ENCODE measurements around the gene TNC.

The TNC gene

DNA sequence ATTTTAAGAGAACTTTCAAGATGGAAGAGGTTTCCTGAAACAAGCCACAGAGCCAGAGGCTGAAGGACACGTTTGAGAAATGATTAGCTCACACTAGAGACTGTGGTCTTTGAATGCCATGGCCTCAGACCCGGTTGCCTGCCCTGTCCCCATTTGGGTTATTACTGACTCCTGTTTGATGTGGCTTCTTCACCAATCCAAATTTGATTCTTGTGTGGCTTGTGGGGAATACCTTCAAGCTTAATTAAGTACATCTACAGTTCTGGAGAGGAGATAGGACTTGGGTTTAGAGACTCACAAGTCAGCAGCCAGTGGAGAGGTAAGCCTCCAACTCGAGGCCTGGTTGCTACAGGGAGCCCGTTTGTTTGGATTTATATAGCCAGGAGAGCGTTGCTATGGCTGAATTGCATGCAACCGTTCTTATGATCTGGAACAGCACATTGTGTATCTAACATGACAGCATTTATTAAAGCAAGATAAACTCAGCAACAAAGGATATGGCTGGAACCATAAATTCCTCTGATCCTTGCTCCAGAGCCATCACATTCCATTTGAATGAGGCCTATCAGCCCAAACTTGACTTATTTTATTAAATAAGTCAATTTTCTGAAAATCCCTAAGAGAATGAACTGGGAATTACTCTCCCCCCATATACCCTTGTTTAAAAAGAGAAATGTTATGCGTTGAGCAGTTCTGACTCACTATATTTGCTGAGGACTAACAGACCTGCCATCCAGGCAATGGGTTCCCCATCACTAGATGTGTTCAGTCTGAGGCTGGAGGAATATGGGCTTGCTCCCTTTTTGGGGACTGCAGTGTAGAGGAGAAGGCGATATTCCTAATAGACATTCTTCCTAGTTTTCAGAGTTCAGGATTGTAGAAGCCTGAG lies 99.2 kb downstream of the TNC start:
- Histone ChIP-seq H3K4me1 (ENCODE audit: control insufficient read depth, insufficient read depth, low read length) (no peaks in the 10 kb centered on the region), H3K36me3 (ENCODE audit: control insufficient read depth, insufficient read depth, low read length) (no peaks in the 10 kb centered on the region), H3K9me3 (ENCODE audit: control insufficient read depth, insufficient read depth, low read length) (no peaks in the 10 kb centered on the region), H3K27me3 (ENCODE audit: control insufficient read depth, insufficient read depth, low read length) (no peaks in the 10 kb centered on the region), H3K4me3 (ENCODE audit: low read length) (no peak overlapping the region), H3K27ac (ENCODE audit: low read length) (no peak overlapping the region)
- no peak for DNase-seq (ENCODE audit: low read depth, low spot score)
- WGBS (ENCODE audit: insufficient coverage, insufficient read length) = no CpG with 5 or more reads among the region's 8 CpGs

GRCh38 chr9:115016344-115016743 lies 101.6 kb downstream of the TNC start:
- DNase-seq (ENCODE audit: low read depth, low spot score) = no peak
- Histone ChIP-seq H3K4me1 (ENCODE audit: control insufficient read depth, insufficient read depth, low read length) (no peaks in the 10 kb centered on the region), H3K4me3 (ENCODE audit: low read length) (no peak overlapping the region), H3K36me3 (ENCODE audit: control insufficient read depth, insufficient read depth, low read length) (no peaks in the 10 kb centered on the region), H3K27ac (ENCODE audit: low read length) (no peak overlapping the region), H3K9me3 (ENCODE audit: control insufficient read depth, insufficient read depth, low read length) (no peaks in the 10 kb centered on the region), H3K27me3 (ENCODE audit: control insufficient read depth, insufficient read depth, low read length) (no peaks in the 10 kb centered on the region)
- WGBS (ENCODE audit: insufficient coverage, insufficient read length) = no CpG with 5 or more reads among the region's 5 CpGs

DNA sequence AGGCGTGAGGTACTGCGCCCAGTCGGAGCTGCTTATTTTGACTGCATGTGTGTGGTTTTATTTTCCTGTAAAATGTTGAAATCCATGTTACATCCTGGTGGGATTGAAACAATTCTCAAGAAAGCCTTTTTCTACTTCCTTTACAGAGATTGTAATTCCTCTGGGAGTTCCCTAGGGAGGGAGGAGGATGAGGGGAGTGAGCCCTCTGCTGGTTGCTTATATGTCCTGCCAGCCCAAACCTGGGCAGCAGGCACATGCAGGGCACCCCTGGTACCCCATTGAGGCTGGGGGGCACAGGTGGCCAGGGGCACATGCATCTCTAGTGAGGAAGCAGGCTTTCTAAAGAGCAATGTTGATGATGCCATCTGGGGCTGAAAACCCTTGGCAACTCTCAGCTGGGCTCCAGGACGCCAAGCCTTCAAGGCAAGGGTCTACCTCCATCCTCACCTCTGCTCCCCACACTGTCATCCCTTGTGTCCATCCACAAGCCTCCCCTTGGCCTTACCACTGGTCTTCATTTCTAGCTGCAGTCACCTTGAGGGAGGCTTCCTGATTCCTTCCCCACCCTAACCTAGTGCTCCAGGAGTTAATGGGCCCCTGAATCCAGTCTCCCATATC lies 102.8 kb downstream of the TNC start:
- Histone ChIP-seq H3K27me3 (ENCODE audit: control insufficient read depth, insufficient read depth, low read length) (no peaks in the 10 kb centered on the region), H3K36me3 (ENCODE audit: control insufficient read depth, insufficient read depth, low read length) (no peaks in the 10 kb centered on the region), H3K27ac (ENCODE audit: low read length) (no peak overlapping the region), H3K4me1 (ENCODE audit: control insufficient read depth, insufficient read depth, low read length) (no peaks in the 10 kb centered on the region), H3K4me3 (ENCODE audit: low read length) (no peak overlapping the region), H3K9me3 (ENCODE audit: control insufficient read depth, insufficient read depth, low read length) (no peaks in the 10 kb centered on the region)
- DNase-seq (ENCODE audit: low read depth, low spot score) = peak; percentile 7
- WGBS (ENCODE audit: insufficient coverage, insufficient read length) = no CpG with 5 or more reads among the region's 4 CpGs

GRCh38 chr9:115014438-115014837 lies 103.5 kb downstream of the TNC start:
- Histone ChIP-seq H3K9me3 (ENCODE audit: control insufficient read depth, insufficient read depth, low read length) (no peaks in the 10 kb centered on the region), H3K27me3 (ENCODE audit: control insufficient read depth, insufficient read depth, low read length) (no peaks in the 10 kb centered on the region), H3K4me1 (ENCODE audit: control insufficient read depth, insufficient read depth, low read length) (no peaks in the 10 kb centered on the region), H3K36me3 (ENCODE audit: control insufficient read depth, insufficient read depth, low read length) (no peaks in the 10 kb centered on the region), H3K4me3 (ENCODE audit: low read length) (no peak overlapping the region), H3K27ac (ENCODE audit: low read length) (no peak overlapping the region)
- no CpG with 5 or more reads among the region's 3 CpGs for WGBS (ENCODE audit: insufficient coverage, insufficient read length)
- DNase-seq (ENCODE audit: low read depth, low spot score) = no peak

DNA sequence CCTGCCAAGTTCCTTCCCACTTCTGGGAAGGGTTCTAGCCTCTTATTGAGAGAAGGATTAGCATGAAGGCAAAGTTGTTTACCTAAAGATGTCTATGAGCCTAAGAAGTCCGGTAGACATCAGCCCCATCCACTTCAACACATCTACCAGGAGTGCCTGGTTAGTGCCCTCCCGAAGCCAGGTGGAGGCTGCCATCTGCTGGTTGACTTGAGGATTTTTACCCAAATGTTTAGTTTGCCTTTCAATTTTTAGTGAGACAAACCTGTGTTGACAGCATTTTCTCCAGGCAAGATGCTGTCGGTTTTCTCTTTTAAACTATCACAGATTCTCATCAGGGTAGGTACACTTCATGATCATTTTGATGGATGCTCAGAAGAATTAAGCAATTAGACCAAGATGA lies 104.0 kb downstream of the TNC start:
- no peaks in the 10 kb centered on the region for H3K27me3 ChIP-seq (ENCODE audit: control insufficient read depth, insufficient read depth, low read length)
- no peaks in the 10 kb centered on the region for H3K36me3 ChIP-seq (ENCODE audit: control insufficient read depth, insufficient read depth, low read length)
- no peaks in the 10 kb centered on the region for H3K9me3 ChIP-seq (ENCODE audit: control insufficient read depth, insufficient read depth, low read length)
- H3K27ac ChIP-seq (ENCODE audit: low read length) = no peak overlapping the region
- no peaks in the 10 kb centered on the region for H3K4me1 ChIP-seq (ENCODE audit: control insufficient read depth, insufficient read depth, low read length)
- DNase-seq (ENCODE audit: low read depth, low spot score) = peak; percentile 41
- WGBS (ENCODE audit: insufficient coverage, insufficient read length) = no CpG with 5 or more reads among the region's 3 CpGs
- no peak overlapping the region for H3K4me3 ChIP-seq (ENCODE audit: low read length)

GRCh38 chr9:115012486-115012885 lies 105.5 kb downstream of the TNC start:
- no CpG with 5 or more reads among the region's 3 CpGs for WGBS (ENCODE audit: insufficient coverage, insufficient read length)
- Histone ChIP-seq H3K9me3 (ENCODE audit: control insufficient read depth, insufficient read depth, low read length) (no peaks in the 10 kb centered on the region), H3K4me3 (ENCODE audit: low read length) (no peak overlapping the region), H3K4me1 (ENCODE audit: control insufficient read depth, insufficient read depth, low read length) (no peaks in the 10 kb centered on the region), H3K36me3 (ENCODE audit: control insufficient read depth, insufficient read depth, low read length) (no peaks in the 10 kb centered on the region), H3K27ac (ENCODE audit: low read length) (no peak overlapping the region), H3K27me3 (ENCODE audit: control insufficient read depth, insufficient read depth, low read length) (0 out of 2 replicates have a peak, but pooled peaks cover under 1% of the 10 kb centered on the region)
- no peak for DNase-seq (ENCODE audit: low read depth, low spot score)

DNA sequence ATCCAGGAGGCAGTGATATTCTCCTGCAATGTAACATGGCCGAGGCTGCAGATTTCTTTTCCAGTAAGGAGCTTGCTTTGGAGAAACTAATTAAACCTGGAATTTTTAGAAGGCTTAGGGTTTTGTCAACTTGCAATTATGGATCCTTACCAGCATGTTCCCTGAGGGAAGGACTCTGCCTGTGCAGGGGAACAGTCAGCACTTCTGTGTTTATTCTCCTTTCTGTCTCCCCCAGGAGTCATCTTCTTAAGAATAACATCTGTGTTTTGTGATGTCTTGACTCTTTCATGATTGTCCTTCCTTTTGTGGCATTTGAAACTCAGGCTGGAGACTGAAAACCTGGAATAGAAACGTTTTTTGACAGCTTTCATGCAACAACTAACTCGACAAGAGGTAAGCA lies 107.1 kb downstream of the TNC start:
- no CpG with 5 or more reads among the region's 3 CpGs for WGBS (ENCODE audit: insufficient coverage, insufficient read length)
- 0 out of 2 replicates have a peak, but pooled peaks cover 1% of the 10 kb centered on the region for H3K27me3 ChIP-seq (ENCODE audit: control insufficient read depth, insufficient read depth, low read length)
- no peaks in the 10 kb centered on the region for H3K36me3 ChIP-seq (ENCODE audit: control insufficient read depth, insufficient read depth, low read length)
- no peaks in the 10 kb centered on the region for H3K9me3 ChIP-seq (ENCODE audit: control insufficient read depth, insufficient read depth, low read length)
- H3K4me3 ChIP-seq (ENCODE audit: low read length) = no peak overlapping the region
- no peak for DNase-seq (ENCODE audit: low read depth, low spot score)
- H3K4me1 ChIP-seq (ENCODE audit: control insufficient read depth, insufficient read depth, low read length) = no peaks in the 10 kb centered on the region
- no peak overlapping the region for H3K27ac ChIP-seq (ENCODE audit: low read length)

DNA sequence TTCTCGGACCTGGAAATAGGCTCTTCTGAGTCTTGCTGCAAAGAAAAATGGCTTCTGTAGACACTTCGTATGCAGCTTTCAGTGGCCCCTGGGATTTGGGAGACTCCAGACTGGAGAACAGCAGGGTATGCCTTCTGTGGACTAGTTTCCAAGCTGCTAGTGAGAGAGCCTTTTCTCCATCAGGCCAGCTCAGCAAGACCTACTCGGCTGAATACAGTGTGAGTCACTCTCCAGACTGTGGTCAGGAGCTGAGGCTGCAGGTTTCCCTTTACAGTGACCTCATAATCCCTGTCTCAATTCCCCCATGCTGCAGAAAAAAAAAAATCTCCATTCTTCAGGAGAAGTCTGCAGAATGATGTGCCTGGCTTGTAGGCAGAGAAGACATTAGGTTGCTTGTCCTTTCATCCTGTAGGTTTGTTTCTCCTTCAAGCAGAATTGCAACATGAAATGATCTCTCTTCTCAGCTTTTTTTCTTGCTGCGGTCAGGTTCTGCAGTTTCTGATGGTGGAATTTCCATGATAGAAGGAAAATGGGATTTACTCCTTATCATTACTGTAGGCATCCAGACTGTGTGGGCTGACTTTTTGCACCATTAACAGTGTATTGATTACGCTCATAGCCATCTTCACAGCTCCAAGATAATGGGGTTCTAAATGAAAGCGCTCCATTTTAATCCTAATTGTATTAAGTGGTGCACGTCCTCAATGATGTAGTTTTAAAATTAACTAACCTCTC lies 109.3 kb downstream of the TNC start:
- Histone ChIP-seq H3K9me3 (ENCODE audit: control insufficient read depth, insufficient read depth, low read length) (no peaks in the 10 kb centered on the region), H3K27ac (ENCODE audit: low read length) (no peak overlapping the region), H3K27me3 (ENCODE audit: control insufficient read depth, insufficient read depth, low read length) (0 out of 2 replicates have a peak, but pooled peaks cover 3% of the 10 kb centered on the region), H3K4me3 (ENCODE audit: low read length) (no peak overlapping the region), H3K4me1 (ENCODE audit: control insufficient read depth, insufficient read depth, low read length) (no peaks in the 10 kb centered on the region), H3K36me3 (ENCODE audit: control insufficient read depth, insufficient read depth, low read length) (no peaks in the 10 kb centered on the region)
- no peak for DNase-seq (ENCODE audit: low read depth, low spot score)
- no CpG with 5 or more reads among the region's 7 CpGs for WGBS (ENCODE audit: insufficient coverage, insufficient read length)

DNA sequence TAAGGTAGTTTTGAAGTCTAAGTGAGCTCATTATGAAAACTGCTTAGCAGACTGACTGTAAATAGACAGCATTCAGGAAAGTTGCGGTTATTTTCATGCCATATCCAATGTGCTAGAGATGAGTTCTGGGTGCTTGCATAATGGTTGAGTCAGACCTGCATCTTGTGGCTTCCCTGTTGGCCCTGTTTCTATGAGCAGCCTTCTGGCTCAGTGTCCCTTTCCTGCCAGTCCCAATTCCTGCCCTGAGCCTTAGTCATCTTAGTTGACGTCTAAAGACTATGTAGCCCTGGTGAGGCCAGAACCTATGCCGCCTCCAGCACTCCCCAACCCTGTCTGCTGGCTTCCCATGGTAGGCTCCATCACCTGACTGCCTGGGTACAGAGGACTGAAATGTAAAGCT lies 111.3 kb downstream of the TNC start:
- H3K4me3 ChIP-seq (ENCODE audit: low read length) = no peak overlapping the region
- no CpG with 5 or more reads among the region's 3 CpGs for WGBS (ENCODE audit: insufficient coverage, insufficient read length)
- H3K9me3 ChIP-seq (ENCODE audit: control insufficient read depth, insufficient read depth, low read length) = no peaks in the 10 kb centered on the region
- H3K4me1 ChIP-seq (ENCODE audit: control insufficient read depth, insufficient read depth, low read length) = no peaks in the 10 kb centered on the region
- no peak for DNase-seq (ENCODE audit: low read depth, low spot score)
- 0 out of 2 replicates have a peak, but pooled peaks cover 3% of the 10 kb centered on the region for H3K27me3 ChIP-seq (ENCODE audit: control insufficient read depth, insufficient read depth, low read length)
- H3K27ac ChIP-seq (ENCODE audit: low read length) = no peak overlapping the region
- H3K36me3 ChIP-seq (ENCODE audit: control insufficient read depth, insufficient read depth, low read length) = no peaks in the 10 kb centered on the region

DNA sequence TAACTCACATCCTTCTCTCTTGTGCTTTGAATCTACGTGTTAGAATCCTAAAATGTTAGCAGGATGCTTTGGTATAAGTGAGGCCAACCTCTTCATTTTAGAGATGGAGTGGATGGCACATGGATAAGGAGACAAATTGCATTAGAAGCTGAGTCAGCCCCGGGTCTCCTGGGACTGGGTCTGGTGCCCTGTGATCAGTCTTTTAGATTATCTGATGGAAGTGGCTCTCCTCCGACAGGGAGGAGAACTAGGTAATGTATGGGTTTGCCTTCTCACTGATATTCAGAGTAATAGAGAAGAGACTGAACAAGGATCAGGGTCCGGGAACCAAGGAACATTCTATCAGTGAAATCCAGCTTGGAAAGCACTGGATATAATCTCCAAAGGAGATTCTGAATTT lies 112.6 kb downstream of the TNC start:
- no peaks in the 10 kb centered on the region for H3K9me3 ChIP-seq (ENCODE audit: control insufficient read depth, insufficient read depth, low read length)
- no peak for DNase-seq (ENCODE audit: low read depth, low spot score)
- no peak overlapping the region for H3K4me3 ChIP-seq (ENCODE audit: low read length)
- 0 out of 2 replicates have a peak, but pooled peaks cover 3% of the 10 kb centered on the region for H3K27me3 ChIP-seq (ENCODE audit: control insufficient read depth, insufficient read depth, low read length)
- no peaks in the 10 kb centered on the region for H3K36me3 ChIP-seq (ENCODE audit: control insufficient read depth, insufficient read depth, low read length)
- H3K4me1 ChIP-seq (ENCODE audit: control insufficient read depth, insufficient read depth, low read length) = no peaks in the 10 kb centered on the region
- WGBS (ENCODE audit: insufficient coverage, insufficient read length) = no CpG with 5 or more reads among the region's 4 CpGs
- no peak overlapping the region for H3K27ac ChIP-seq (ENCODE audit: low read length)

Data from iPS DF 6.9 (cell line).